ENCODE measurements around the gene TNFRSF1B. TPM values are rescaled to one million over a fixed set of nuclear protein-coding genes. Genes with fewer than 3 reads are reported as not detected.

The TNFRSF1B gene
- total RNA-seq, 1 donor: 15.3 TPM

DNA sequence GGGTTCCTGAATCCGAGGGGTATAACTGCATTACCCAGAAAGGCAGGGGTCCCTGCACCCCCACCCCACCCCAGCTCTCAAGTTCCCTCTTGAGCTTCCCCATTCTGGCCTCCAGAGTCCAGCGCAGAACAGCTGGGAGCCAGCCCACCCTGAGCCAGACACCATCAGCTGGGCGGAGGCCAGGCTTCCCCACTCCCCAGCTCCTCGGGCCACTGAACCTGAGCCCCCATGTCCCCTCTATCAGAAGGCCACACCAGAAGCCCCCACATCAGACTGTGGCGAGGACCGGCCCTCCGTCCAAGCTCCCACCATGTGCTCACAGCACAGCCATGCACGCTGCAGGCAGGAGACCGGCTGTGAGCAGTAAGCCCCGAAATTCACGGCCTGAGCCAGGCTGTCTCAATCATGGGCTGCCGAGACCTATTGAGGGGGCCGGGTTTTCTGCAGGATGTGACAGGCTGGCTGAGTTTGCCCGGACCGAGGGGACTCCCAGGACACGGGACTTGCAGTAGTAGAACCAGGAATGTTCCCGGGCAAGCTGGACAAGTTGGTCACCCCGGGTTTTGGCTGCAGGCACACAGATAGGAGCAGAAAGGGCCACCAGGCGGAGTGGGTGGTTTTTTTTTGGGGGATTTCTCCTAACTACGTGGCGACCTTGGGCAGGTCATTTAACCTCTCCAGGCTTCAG lies 25.5 kb upstream of the TNFRSF1B start:
- no peak for DNase-seq (ENCODE audit: low read depth in 2 of 3, low spot score in 2 of 3)

DNA sequence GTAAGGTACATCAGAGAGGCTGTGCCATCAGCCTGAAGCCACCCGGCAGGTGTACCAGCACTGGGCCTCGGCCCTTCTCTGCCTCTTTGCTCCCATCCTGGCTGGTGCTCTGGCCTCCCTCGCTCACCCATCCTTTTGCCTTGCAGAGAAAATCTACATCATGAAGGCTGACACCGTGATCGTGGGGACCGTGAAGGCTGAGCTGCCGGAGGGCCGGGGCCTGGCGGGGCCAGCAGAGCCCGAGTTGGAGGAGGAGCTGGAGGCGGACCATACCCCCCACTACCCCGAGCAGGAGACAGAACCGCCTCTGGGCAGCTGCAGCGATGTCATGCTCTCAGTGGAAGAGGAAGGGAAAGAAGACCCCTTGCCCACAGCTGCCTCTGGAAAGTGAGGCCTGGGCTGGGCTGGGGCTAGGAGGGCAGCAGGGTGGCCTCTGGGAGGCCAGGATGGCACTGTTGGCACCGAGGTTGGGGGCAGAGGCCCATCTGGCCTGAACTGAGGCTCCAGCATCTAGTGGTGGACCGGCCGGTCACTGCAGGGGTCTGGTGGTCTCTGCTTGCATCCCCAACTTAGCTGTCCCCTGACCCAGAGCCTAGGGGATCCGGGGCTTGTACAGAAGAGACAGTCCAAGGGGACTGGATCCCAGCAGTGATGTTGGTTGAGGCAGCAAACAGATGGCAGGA lies 24.5 kb upstream of the TNFRSF1B start:
- peak in 1 of 3 donors; percentile 26 for DNase-seq (ENCODE audit: low read depth in 2 of 3, low spot score in 2 of 3)

DNA sequence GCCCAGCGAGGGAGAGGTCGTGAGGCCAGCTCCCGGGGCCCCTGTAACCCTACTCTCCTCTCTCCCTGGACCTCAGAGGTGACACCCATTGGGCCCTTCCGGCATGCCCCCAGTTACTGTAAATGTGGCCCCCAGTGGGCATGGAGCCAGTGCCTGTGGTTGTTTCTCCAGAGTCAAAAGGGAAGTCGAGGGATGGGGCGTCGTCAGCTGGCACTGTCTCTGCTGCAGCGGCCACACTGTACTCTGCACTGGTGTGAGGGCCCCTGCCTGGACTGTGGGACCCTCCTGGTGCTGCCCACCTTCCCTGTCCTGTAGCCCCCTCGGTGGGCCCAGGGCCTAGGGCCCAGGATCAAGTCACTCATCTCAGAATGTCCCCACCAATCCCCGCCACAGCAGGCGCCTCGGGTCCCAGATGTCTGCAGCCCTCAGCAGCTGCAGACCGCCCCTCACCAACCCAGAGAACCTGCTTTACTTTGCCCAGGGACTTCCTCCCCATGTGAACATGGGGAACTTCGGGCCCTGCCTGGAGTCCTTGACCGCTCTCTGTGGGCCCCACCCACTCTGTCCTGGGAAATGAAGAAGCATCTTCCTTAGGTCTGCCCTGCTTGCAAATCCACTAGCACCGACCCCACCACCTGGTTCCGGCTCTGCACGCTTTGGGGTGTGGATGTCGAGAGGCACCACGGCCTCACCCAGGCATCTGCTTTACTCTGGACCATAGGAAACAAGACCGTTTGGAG lies 23.7 kb upstream of the TNFRSF1B start:
- peak in 1 of 3 donors; percentile 50 for DNase-seq (ENCODE audit: low read depth in 2 of 3, low spot score in 2 of 3)

DNA sequence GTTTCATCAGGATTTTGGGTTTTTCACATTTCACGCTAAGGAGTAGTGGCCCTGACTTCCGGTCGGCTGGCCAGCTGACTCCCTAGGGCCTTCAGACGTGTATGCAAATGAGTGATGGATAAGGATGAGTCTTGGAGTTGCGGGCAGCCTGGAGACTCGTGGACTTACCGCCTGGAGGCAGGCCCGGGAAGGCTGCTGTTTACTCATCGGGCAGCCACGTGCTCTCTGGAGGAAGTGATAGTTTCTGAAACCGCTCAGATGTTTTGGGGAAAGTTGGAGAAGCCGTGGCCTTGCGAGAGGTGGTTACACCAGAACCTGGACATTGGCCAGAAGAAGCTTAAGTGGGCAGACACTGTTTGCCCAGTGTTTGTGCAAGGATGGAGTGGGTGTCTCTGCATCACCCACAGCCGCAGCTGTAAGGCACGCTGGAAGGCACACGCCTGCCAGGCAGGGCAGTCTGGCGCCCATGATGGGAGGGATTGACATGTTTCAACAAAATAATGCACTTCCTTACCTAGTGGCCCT lies 23.1 kb upstream of the TNFRSF1B start:
- peak in 1 of 3 donors; percentile 59 for DNase-seq (ENCODE audit: low read depth in 2 of 3, low spot score in 2 of 3)

DNA sequence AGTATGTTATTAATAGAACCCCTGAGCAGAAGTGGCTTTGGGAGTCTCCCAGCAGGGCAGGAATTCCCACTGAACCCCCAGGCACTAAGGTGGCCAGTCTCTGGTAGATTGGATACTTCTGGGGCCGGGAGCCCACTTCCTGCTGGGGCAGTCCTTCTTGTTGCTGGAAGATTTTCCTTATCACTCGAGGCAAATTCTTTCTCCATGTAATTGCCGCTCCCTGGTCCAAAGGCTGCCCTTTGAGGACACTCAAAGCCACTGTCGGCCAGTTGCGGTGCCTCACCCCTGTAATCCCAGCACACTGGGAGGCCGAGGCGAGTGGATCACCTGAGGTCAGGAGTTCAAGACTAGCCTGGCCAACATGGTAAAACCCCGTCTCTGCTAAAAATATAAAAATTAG lies 22.6 kb upstream of the TNFRSF1B start:
- DNase-seq (ENCODE audit: low read depth in 2 of 3, low spot score in 2 of 3): no peak

DNA sequence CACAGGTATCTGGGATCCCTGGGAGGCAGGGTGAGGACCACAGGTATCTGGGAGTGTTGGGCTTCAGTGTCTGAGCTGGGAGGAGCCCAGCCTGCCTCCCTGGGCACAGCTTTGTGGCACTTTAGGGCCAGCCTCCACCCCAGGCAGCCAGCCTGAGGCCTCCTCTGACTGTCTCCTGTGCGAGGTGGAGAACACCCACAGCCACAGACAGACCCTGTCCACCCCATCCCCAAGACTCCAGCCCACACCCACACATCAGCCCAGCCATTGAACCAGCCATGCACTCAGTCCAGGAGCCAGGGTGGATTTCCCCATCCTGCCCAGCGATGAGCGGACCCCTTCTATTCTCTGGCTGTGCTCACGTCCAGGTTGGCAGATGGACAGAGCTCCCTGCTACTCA lies 21.8 kb upstream of the TNFRSF1B start:
- DNase-seq (ENCODE audit: low read depth in 2 of 3, low spot score in 2 of 3): no peak

DNA sequence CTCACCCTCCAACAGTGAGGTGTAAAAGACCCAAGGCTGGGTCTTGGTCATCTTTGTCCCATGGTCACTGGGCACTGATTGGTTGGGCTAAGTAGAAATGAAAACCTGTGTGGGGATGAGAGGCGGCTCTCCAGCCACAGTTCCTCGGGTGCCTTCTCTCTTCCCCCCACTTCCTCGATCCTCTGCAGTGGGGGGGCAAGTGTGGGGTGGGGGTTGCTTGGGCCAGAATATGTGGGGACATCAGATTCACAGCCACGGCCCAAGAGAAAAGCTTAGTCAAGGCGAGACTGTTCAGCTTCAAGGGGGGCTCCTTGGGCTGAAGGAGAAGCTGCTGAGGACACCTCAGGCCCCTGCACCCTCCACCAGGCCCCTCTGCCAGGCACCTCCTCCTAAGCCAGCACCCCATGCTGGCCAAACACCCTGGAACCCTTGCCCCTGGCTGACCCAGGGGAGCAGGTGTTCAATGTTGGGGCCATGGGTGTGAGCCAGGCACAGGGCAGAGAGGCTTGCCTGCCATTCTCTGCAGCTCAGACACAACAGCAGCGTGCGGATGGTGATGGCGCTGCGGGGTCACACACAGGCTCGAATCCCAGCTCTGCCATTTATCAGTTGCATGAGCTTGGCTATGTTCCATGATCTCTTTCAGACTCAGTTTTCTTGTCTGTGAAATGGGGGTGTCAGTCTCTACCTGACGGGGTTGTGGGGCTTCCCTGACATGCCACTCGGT lies 21.0 kb upstream of the TNFRSF1B start:
- DNase-seq (ENCODE audit: low read depth in 2 of 3, low spot score in 2 of 3): no peak

DNA sequence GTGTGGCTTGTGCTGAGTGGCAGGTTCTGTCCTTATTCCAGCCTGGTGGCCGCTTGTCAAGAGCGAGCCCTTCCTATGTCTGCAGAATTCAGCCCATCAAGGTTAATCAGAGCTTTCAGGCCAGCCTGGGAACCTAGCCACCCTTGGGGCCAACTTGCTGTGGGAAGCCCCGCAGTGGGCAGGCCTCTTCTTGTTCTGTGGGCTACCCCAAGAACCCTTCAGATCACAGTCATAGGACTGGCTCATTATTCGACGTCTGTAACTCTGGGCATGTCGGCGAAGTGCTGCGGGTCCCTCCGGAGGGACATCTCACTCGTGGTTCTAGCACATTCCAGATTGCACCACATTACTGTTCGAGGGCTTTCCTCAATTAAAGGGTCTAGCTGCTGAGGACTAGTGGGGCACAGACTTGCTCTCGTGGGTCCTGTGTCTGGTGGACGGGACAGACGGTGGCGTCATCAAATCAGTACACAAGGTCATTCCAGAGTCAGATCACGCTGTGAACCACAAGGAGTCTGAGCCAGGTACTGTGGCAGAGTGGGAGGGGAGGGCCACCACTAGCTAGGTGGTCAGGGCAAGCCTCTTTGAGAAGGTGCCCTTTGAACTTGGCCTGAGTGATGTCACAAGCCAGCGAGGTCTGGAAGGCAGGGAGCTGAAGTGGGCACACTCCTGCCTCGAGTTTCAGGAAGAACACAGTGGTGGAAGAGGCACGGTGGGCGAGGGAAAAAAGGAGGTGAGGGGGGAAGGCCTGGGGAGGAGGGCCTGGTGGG lies 20.3 kb upstream of the TNFRSF1B start:
- DNase-seq (ENCODE audit: low read depth in 2 of 3, low spot score in 2 of 3): no peak

DNA sequence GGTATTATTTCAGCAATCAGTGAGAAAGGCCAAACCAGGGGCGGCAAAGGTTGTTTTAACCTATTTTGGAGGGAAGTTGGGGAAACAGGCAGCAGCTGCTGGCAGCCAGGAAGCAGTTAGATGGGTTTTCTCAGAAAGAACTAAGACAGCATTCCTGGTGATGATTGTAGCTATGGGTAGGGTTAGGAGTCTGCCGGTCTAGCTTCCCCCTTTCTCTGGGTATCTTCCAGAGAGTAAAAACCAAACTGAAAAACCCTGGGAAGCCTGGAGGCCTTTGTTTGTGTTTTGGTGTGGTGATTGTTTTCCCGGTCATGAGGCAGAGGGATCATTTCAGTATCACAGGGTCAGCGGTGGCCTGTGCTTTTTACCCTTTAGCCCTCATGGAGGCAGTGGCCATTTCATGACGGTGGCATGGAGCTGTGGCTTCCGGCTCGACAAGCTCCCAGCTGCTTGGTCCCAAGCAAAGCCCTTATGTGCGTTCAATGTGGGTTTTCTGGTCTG lies 19.5 kb upstream of the TNFRSF1B start:
- DNase-seq (ENCODE audit: low read depth in 2 of 3, low spot score in 2 of 3): no peak

DNA sequence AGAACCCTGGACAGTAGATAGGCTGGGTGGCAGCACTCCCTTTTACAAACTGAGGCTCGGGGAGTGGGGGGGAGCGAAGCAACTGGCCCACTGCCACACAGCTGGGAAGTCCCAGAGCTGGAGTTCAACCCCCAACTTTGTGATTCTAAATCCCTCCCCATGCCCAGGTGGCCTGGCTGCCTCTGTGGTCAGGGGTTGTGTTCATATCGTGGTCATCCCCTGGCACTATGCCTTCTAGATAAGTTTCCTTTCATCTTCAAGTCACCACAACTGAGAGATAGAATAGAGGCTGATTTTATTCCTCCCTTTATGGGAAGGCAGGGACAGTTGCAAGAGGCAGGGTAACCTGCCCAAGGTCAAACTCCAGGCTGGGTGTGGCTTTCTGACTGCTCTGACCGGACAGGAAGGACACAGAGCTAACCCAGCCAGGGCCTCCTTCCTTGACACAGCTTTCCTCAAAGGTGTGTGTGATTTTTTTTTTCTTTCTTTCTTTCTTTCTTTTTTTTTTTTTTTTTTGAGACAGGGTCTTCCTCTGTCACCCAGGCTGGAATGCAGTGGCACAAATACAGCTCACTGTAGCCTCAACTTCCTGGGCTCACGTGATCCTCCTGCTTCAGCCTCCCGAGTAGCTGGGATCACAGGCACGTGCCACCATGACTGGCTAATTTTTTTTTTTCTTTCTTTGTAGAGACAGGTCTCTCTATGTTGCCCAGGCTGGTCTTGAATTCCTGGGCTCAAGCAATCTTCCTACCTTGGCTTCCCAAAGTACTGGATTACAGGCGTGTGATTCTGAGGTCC lies 18.4 kb upstream of the TNFRSF1B start:
- no peak for DNase-seq (ENCODE audit: low read depth in 2 of 3, low spot score in 2 of 3)

DNA sequence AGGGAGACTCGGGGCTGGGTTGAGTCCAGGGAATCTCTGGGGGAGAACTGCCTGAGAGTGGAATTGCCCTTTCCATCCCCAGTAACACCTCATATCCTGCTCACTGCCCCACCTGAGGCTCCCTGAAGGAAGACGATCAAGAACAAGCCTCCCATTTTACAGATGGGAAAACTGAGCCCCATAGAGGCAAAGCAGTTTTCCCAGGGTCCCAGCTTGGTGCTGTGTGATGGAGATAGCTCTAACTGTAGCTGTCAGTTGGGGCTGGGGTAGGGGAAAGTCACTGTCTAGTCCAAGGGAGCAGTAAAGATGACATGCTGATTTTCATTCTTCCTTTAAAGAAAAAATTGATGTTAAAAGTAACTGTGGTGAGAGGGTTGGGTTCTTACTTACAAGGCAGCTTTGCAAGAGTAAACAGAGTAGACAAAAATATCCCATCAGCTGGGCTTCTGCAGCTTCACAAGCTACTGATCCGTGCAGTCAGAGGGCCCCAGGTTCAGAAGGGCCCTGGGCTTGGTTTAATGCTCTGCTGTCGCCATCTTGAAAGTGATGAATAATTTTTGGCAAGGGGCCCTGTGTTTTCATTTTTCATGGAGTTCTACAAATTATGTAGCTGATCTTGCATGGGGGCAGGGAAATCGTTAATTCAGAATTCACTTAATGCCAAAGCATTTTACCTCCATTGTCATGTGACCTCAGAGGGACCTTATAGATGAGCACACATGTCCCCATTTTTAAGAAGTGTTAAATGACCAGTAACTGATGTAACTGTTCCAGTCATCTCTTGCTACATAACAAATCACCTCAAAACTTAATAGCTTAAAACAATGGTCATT lies 17.6 kb upstream of the TNFRSF1B start:
- no peak for DNase-seq (ENCODE audit: low read depth in 2 of 3, low spot score in 2 of 3)

DNA sequence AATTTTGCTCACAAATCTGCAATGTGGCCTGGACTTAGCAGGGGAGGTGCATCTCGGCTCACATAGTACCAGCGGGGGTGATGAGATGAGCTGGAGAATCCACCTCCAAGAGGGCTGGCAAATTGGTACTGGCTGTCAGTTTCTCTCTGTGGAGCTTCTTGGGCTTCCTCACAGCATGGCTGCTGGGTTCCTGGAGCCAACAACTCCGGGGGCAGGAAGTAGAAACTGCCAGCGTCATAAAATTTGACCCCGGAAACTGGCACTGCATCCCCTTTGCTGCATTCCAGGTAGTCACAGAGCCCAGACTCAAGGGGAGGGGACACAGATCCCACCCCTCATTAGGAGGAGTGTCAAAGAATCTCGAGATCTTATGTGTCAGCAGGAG lies 17.0 kb upstream of the TNFRSF1B start:
- no peak for DNase-seq (ENCODE audit: low read depth in 2 of 3, low spot score in 2 of 3)

DNA sequence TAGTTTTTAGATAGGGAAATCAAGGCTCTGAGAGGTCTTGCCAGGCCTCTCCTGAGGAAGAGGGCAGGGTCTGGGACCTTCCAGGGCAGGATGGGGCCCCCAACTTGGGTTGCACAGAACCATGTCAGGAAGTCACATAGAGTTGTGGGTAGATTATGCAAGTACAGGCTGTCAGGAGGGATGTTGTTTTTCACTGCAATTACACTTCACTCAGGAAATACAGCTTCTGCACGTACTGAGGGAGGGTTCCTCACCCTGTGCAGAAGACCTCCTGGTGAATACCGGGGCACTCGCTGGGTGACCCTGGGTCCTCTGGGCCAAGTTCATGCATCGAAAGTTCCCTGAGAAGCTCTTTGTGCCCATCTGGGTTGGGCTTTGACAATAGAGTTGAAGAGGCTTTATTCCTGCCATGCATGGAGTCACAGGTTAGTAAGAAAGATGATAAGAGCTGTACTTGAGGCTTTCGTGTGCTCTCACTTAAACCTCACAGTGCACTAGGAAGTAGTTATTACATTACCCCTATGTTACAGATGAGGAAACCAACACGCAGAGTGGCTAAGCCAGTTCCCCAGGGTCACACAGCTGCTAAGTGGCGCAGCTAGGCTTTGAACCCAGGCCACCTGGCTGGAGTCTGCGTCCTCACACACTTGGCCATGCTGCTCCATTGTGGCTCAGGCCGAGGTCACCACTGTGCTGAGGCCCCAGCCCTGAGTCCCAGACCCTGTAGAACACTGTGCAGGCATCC lies 16.2 kb upstream of the TNFRSF1B start:
- no peak for DNase-seq (ENCODE audit: low read depth in 2 of 3, low spot score in 2 of 3)

DNA sequence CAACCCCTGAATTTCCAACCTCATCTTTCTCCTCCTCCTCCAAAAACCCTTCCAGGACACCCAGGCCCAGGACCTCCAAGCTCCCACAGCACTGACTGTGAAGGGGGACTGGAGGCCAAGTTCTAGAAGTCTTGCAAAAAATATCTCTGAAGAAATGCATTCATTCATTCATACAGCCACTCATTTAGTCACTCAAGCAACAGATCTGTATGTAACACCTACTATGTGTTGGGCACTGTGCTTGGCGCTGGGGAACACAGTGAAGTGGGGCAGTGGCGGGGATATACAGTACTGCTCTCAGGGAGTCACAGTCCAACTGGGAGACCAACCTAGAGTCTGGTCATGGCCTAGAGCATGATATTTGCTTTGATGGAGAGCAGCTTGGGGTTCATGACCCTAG lies 15.3 kb upstream of the TNFRSF1B start:
- DNase-seq (ENCODE audit: low read depth in 2 of 3, low spot score in 2 of 3): no peak

DNA sequence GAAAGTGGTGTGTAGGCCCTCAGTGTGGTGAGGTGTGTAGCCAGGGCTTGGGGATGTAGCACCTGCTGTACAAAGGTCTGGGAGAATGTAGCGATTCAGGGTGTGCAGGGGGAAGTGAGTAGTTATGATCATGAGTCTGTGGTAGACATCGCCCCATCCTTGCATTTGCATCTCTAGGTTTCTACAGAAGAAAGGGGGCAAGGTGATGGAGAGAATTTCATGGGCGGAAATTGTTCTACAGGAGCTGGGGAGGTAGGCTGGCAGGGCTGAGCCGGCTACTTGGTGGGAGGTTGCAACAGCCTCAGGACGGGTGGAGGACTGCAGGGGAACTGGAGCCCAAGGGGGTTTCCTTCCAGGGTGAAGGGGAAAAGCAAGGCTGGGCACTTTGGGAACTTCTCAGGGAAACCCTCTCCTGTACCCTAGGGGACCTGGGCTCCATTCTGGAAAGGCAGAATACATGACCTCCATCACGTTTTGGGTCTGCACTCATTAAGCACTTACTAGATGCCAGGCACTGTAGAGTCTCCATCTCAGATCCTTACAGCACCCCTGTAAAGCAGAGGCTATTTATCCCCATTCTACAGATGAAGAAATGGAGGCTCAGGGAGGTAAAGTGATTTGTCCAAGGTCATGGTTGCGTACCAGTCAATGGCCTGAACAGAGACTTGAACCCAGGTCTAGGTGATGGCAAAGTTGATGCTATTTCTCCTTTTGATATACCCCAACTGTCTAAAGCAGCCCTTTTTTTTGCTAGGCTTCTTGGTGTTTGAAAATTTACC lies 14.5 kb upstream of the TNFRSF1B start:
- no peak for DNase-seq (ENCODE audit: low read depth in 2 of 3, low spot score in 2 of 3)

DNA sequence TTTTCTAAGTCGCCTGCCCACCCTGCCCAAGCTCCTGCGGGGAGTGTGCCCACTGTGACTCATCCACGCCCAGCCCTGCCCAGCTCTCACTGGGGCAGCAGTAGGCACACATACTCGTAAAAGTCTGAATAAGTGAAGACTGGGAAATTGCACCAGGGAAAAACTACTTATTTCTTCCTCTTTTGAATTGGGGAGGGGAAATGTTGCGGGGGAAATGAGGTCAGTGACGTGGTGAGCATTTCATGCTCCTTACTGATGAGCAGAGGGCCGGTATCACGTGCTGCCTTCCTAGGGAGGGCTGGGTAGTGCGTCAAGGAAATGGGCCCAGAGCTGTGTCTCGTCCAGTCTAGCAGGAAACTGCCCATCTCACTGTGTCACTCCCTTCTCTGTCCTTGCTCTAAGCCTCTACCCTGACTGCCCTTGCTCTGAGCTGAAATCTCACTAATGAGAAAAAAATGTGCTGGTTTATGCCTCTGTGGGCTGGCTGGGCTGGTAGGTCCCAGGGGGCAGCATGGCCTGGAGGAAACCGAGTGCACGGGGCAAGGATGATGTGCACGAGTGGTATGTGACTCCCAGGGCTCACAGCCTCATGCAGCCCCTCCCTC lies 13.5 kb upstream of the TNFRSF1B start:
- peak in 2 of 3 donors; percentile 76 to 80 for DNase-seq (ENCODE audit: low read depth in 2 of 3, low spot score in 2 of 3)

Measured in hematopoietic multipotent progenitor cell (in vitro differentiated cells).